Measurements from ENCODE around the gene SLC25A48.

The SLC25A48 gene

GRCh38 chr5:135846311-135846710 lies 11.8 kb downstream of the SLC25A48 start:
- H3K36me3 ChIP-seq (ENCODE audit: control insufficient read depth in 1 of 2, insufficient read depth in 2 of 2, low read length in 2 of 2): no peaks in the 10 kb centered on the region
- H3K9ac ChIP-seq (ENCODE audit: low read length): no peak overlapping the region
- H3K9me3 ChIP-seq (ENCODE audit: insufficient read depth, low read depth, low read length): no peaks in the 10 kb centered on the region
- H2AFZ ChIP-seq (ENCODE audit: insufficient read depth, low read length, poor library complexity): no peak overlapping the region
- no peak overlapping the region for H3K18ac ChIP-seq (ENCODE audit: low read length)
- H2AK5ac ChIP-seq (ENCODE audit: low read length): no peak overlapping the region
- H2BK5ac ChIP-seq (ENCODE audit: low read depth, low read length, poor library complexity): no peak overlapping the region
- H3K4me2 ChIP-seq (ENCODE audit: low read length): no peak overlapping the region
- no peak overlapping the region for H4K8ac ChIP-seq (ENCODE audit: low read depth, low read length)
- no peak overlapping the region for H2BK12ac ChIP-seq (ENCODE audit: low read length)
- no peak overlapping the region for H3K14ac ChIP-seq (ENCODE audit: low read length)
- no peaks in the 10 kb centered on the region for H3K79me2 ChIP-seq (ENCODE audit: control insufficient read depth, insufficient read depth, low read length, poor library complexity)
- H3K4me3 ChIP-seq (ENCODE audit: low read depth, low read length): no peak overlapping the region
- DNase-seq: no peak
- no peak overlapping the region for H3K4ac ChIP-seq (ENCODE audit: low read depth, low read length)
- no peaks in the 10 kb centered on the region for H3K4me1 ChIP-seq (ENCODE audit: control insufficient read depth in 1 of 2, insufficient read depth in 2 of 2, low read length in 2 of 2)
- H3K27ac ChIP-seq (ENCODE audit: low read depth, low read length): no peak overlapping the region
- no peak overlapping the region for H2BK120ac ChIP-seq (ENCODE audit: insufficient read depth, low read length, poor library complexity)
- no peak overlapping the region for H4K12ac ChIP-seq (ENCODE audit: low read depth, low read length)
- no peak overlapping the region for H4K91ac ChIP-seq (ENCODE audit: low read depth, low read length)
- no peaks in the 10 kb centered on the region for H3K27me3 ChIP-seq (ENCODE audit: insufficient read depth, low read length)
- H3K79me1 ChIP-seq (ENCODE audit: low read length): no peaks in the 10 kb centered on the region
- no peak overlapping the region for H3K23ac ChIP-seq (ENCODE audit: low read length)

GRCh38 chr5:135847976-135848375 lies 13.5 kb downstream of the SLC25A48 start:
- no peak overlapping the region for H4K91ac ChIP-seq (ENCODE audit: low read depth, low read length)
- H4K12ac ChIP-seq (ENCODE audit: low read depth, low read length): no peak overlapping the region
- no peak overlapping the region for H3K4ac ChIP-seq (ENCODE audit: low read depth, low read length)
- no peaks in the 10 kb centered on the region for H3K79me1 ChIP-seq (ENCODE audit: low read length)
- no peak overlapping the region for H2AFZ ChIP-seq (ENCODE audit: insufficient read depth, low read length, poor library complexity)
- H3K9ac ChIP-seq (ENCODE audit: low read length): no peak overlapping the region
- no peaks in the 10 kb centered on the region for H3K36me3 ChIP-seq (ENCODE audit: control insufficient read depth in 1 of 2, insufficient read depth in 2 of 2, low read length in 2 of 2)
- no peaks in the 10 kb centered on the region for H3K4me1 ChIP-seq (ENCODE audit: control insufficient read depth in 1 of 2, insufficient read depth in 2 of 2, low read length in 2 of 2)
- DNase-seq: no peak
- H2BK5ac ChIP-seq (ENCODE audit: low read depth, low read length, poor library complexity): no peak overlapping the region
- H3K79me2 ChIP-seq (ENCODE audit: control insufficient read depth, insufficient read depth, low read length, poor library complexity): no peaks in the 10 kb centered on the region
- no peak overlapping the region for H2BK12ac ChIP-seq (ENCODE audit: low read length)
- H2BK120ac ChIP-seq (ENCODE audit: insufficient read depth, low read length, poor library complexity): no peak overlapping the region
- no peak overlapping the region for H2AK5ac ChIP-seq (ENCODE audit: low read length)
- WGBS (ENCODE audit: extremely low coverage, insufficient coverage, insufficient read length): no CpG with 5 or more reads among the region's 1 CpG
- H3K27ac ChIP-seq (ENCODE audit: low read depth, low read length): no peak overlapping the region
- H3K23ac ChIP-seq (ENCODE audit: low read length): no peak overlapping the region
- no peak overlapping the region for H3K14ac ChIP-seq (ENCODE audit: low read length)
- H3K18ac ChIP-seq (ENCODE audit: low read length): no peak overlapping the region
- no peak overlapping the region for H4K8ac ChIP-seq (ENCODE audit: low read depth, low read length)
- no peak overlapping the region for H3K4me2 ChIP-seq (ENCODE audit: low read length)
- H3K27me3 ChIP-seq (ENCODE audit: insufficient read depth, low read length): no peaks in the 10 kb centered on the region
- peaks cover 2% of the 10 kb centered on the region for H3K9me3 ChIP-seq (ENCODE audit: insufficient read depth, low read depth, low read length)
- H3K4me3 ChIP-seq (ENCODE audit: low read depth, low read length): no peak overlapping the region

GRCh38 chr5:135850231-135850630 lies 15.8 kb downstream of the SLC25A48 start:
- H3K4me3 ChIP-seq (ENCODE audit: low read depth, low read length): no peak overlapping the region
- H3K14ac ChIP-seq (ENCODE audit: low read length): no peak overlapping the region
- H3K79me2 ChIP-seq (ENCODE audit: control insufficient read depth, insufficient read depth, low read length, poor library complexity): no peaks in the 10 kb centered on the region
- no peaks in the 10 kb centered on the region for H3K4me1 ChIP-seq (ENCODE audit: control insufficient read depth in 1 of 2, insufficient read depth in 2 of 2, low read length in 2 of 2)
- no peak overlapping the region for H3K4me2 ChIP-seq (ENCODE audit: low read length)
- H2BK12ac ChIP-seq (ENCODE audit: low read length): no peak overlapping the region
- no peak for DNase-seq
- no peak overlapping the region for H4K91ac ChIP-seq (ENCODE audit: low read depth, low read length)
- no peaks in the 10 kb centered on the region for H3K36me3 ChIP-seq (ENCODE audit: control insufficient read depth in 1 of 2, insufficient read depth in 2 of 2, low read length in 2 of 2)
- no peak overlapping the region for H2AK5ac ChIP-seq (ENCODE audit: low read length)
- no peak overlapping the region for H3K27ac ChIP-seq (ENCODE audit: low read depth, low read length)
- no peak overlapping the region for H2AFZ ChIP-seq (ENCODE audit: insufficient read depth, low read length, poor library complexity)
- no peak overlapping the region for H3K4ac ChIP-seq (ENCODE audit: low read depth, low read length)
- H4K8ac ChIP-seq (ENCODE audit: low read depth, low read length): no peak overlapping the region
- no peak overlapping the region for H3K23ac ChIP-seq (ENCODE audit: low read length)
- H2BK120ac ChIP-seq (ENCODE audit: insufficient read depth, low read length, poor library complexity): no peak overlapping the region
- H3K18ac ChIP-seq (ENCODE audit: low read length): no peak overlapping the region
- no peaks in the 10 kb centered on the region for H3K27me3 ChIP-seq (ENCODE audit: insufficient read depth, low read length)
- no CpG with 5 or more reads among the region's 9 CpGs for WGBS (ENCODE audit: extremely low coverage, insufficient coverage, insufficient read length)
- H3K9ac ChIP-seq (ENCODE audit: low read length): no peak overlapping the region
- H2BK5ac ChIP-seq (ENCODE audit: low read depth, low read length, poor library complexity): no peak overlapping the region
- H3K79me1 ChIP-seq (ENCODE audit: low read length): no peaks in the 10 kb centered on the region
- peaks cover 2% of the 10 kb centered on the region for H3K9me3 ChIP-seq (ENCODE audit: insufficient read depth, low read depth, low read length)
- no peak overlapping the region for H4K12ac ChIP-seq (ENCODE audit: low read depth, low read length)

GRCh38 chr5:135850671-135851070 lies 16.2 kb downstream of the SLC25A48 start:
- Histone ChIP-seq H3K4me3 (ENCODE audit: low read depth, low read length) (no peak overlapping the region), H3K18ac (ENCODE audit: low read length) (no peak overlapping the region), H2BK5ac (ENCODE audit: low read depth, low read length, poor library complexity) (no peak overlapping the region), H2BK120ac (ENCODE audit: insufficient read depth, low read length, poor library complexity) (no peak overlapping the region), H4K12ac (ENCODE audit: low read depth, low read length) (no peak overlapping the region), H2BK12ac (ENCODE audit: low read length) (no peak overlapping the region), H3K36me3 (ENCODE audit: control insufficient read depth in 1 of 2, insufficient read depth in 2 of 2, low read length in 2 of 2) (no peaks in the 10 kb centered on the region), H3K79me1 (ENCODE audit: low read length) (no peaks in the 10 kb centered on the region), H3K4ac (ENCODE audit: low read depth, low read length) (no peak overlapping the region), H4K91ac (ENCODE audit: low read depth, low read length) (no peak overlapping the region), H3K9me3 (ENCODE audit: insufficient read depth, low read depth, low read length) (peaks cover 4% of the 10 kb centered on the region), H4K8ac (ENCODE audit: low read depth, low read length) (no peak overlapping the region), H2AK5ac (ENCODE audit: low read length) (no peak overlapping the region), H3K4me1 (ENCODE audit: control insufficient read depth in 1 of 2, insufficient read depth in 2 of 2, low read length in 2 of 2) (no peaks in the 10 kb centered on the region), H3K9ac (ENCODE audit: low read length) (no peak overlapping the region), H3K27ac (ENCODE audit: low read depth, low read length) (no peak overlapping the region), H3K79me2 (ENCODE audit: control insufficient read depth, insufficient read depth, low read length, poor library complexity) (no peaks in the 10 kb centered on the region), H3K4me2 (ENCODE audit: low read length) (no peak overlapping the region), H2AFZ (ENCODE audit: insufficient read depth, low read length, poor library complexity) (no peak overlapping the region), H3K23ac (ENCODE audit: low read length) (no peak overlapping the region), H3K27me3 (ENCODE audit: insufficient read depth, low read length) (no peaks in the 10 kb centered on the region), H3K14ac (ENCODE audit: low read length) (no peak overlapping the region)
- no peak for DNase-seq
- WGBS (ENCODE audit: extremely low coverage, insufficient coverage, insufficient read length): no CpG with 5 or more reads among the region's 6 CpGs
